Body of pancreas (tissue), 4 donors: ENCODE measurements around the gene CCDC60.

Source experiments
- POLR2A ChIP-seq, 3 donors: fragments of 450-650 bp; IDR thresholded peaks; one replicate each; pipeline ENCODE4 v1.6.1; 2016; ENCODE audit warnings: antibody characterized with exemption in 3 of 3, mild to moderate bottlenecking in 2 of 3
- TF ChIP-seq, protein P1 (sequence below), 7 experiments: fragments of 450-650 bp in 4 of 7; fragments of 200-600 bp in 3 of 7; sonication (generic) in 3 of 7; IDR thresholded peaks; one replicate each; pipeline ENCODE4 v1.5.1; 2016 to 2019; ENCODE audit warnings: antibody characterized with exemption in 7 of 7

DNA sequence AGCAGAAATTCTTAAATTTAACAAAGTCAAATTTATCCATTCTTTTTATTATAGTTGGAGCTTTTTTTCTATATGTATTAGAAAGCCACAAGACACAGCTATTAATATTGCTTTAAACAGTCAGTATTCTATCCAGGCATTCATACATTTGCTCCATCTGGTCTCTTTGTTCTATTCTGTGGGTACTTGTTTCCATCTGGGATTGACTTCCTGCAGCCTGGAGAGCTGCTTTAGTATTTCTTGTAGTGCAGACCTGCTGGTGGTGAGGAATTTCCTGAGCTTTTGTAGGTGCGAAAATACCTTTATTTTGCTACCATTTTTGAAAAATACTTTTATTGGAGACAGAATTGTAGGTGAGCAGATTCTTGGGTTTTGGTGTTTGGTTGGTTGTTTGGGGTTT is 29.0 kb downstream of the CCDC60 start:
- TF ChIP-seq, protein P1, sequence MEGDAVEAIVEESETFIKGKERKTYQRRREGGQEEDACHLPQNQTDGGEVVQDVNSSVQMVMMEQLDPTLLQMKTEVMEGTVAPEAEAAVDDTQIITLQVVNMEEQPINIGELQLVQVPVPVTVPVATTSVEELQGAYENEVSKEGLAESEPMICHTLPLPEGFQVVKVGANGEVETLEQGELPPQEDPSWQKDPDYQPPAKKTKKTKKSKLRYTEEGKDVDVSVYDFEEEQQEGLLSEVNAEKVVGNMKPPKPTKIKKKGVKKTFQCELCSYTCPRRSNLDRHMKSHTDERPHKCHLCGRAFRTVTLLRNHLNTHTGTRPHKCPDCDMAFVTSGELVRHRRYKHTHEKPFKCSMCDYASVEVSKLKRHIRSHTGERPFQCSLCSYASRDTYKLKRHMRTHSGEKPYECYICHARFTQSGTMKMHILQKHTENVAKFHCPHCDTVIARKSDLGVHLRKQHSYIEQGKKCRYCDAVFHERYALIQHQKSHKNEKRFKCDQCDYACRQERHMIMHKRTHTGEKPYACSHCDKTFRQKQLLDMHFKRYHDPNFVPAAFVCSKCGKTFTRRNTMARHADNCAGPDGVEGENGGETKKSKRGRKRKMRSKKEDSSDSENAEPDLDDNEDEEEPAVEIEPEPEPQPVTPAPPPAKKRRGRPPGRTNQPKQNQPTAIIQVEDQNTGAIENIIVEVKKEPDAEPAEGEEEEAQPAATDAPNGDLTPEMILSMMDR (IDR thresholded peaks at IDR 0.05): no peak
- no peak for TF ChIP-seq POLR2A (IDR thresholded peaks at IDR 0.05)
